ENCODE data around the gene NMRK1.

- TF ChIP-seq CTCF (IDR thresholded peaks at IDR 0.05) (no peak), POLR2A (IDR thresholded peaks at IDR 0.05) (no peak)
Measured at GRCh38 chr9:75065510-75065909, 22.4 kb downstream of the NMRK1 start.

Data from uterus (tissue), 2 donors.